ENCODE data around the gene PIAS4. TPM values are rescaled to one million over a fixed set of nuclear protein-coding genes. Genes with fewer than 3 reads are reported as not detected.

PIAS4 gene
- total and polyA plus RNA-seq, 10 of the 15 experiments (the other 5 are each of a cell fraction or from before 2014, with no cell fraction given): 0.13 to 25.1 (median 11.3) TPM

GRCh38 chr19:3986260-3987041 is 21.1 kb upstream of the PIAS4 start (continued):
- TF ChIP-seq CUX1 (IDR thresholded peaks at IDR 0.05; ENCODE audit: insufficient replicate concordance, low read depth, low read length) (no peak), NRF1 (conservative IDR thresholded peaks at IDR 0.05; ENCODE audit: low read depth, low read length) (peak; percentile 43), RFX5 (IDR thresholded peaks at IDR 0.05; ENCODE audit: low read depth, low read length) (no peak), SIX5 (IDR thresholded peaks at IDR 0.05; ENCODE audit: low read depth, low read length, severe bottlenecking) (no peak), IRF5 (IDR thresholded peaks at IDR 0.05; ENCODE audit: borderline replicate concordance) (no peak), CREM (IDR thresholded peaks at IDR 0.05; ENCODE audit: low read depth) (peak; percentile 13; the same call in 1 of the 2 replicates), ZNF622 (IDR thresholded peaks at IDR 0.05) (no peak), PAX5 (IDR thresholded peaks at IDR 0.05; ENCODE audit: borderline replicate concordance, low read depth, low read length) (no peak), IKZF2 (IDR thresholded peaks at IDR 0.05) (peak; percentile 40 to 59; a peak in 3 of 4 replicates), BACH1 (IDR thresholded peaks at IDR 0.05; ENCODE audit: borderline replicate concordance) (no peak), FOS (IDR thresholded peaks at IDR 0.05; ENCODE audit: borderline replicate concordance, extremely low read depth, insufficient read length) (no peak), JUNB (IDR thresholded peaks at IDR 0.05) (no peak), SKIL (IDR thresholded peaks at IDR 0.05; ENCODE audit: low read depth, poor library complexity, severe bottlenecking) (peak; percentile 51)
